Astrocyte (in vitro differentiated cells and primary cell): Measurements from ENCODE around the gene ZGPAT. TPM values are rescaled to one million over a fixed set of nuclear protein-coding genes. Genes with fewer than 3 reads are reported as not detected.

Experiments
- DNase-seq: peaks from one replicate; pipeline ENCODE4 v3.0.0-alpha.2; 2010; ENCODE audit warnings: low read depth
- FAIRE-seq: peaks from 2 replicates; lab custom pipeline; 2011; peaks lifted over from hg19 to GRCh38; lab: Jason Lieb, UNC
- H2AFZ ChIP-seq: 2 replicates; pipeline ENCODE4 v1.6.0; 2012; ENCODE audit warnings: low read depth, low read length, inconsistent platforms
- H3K27ac ChIP-seq: 2 replicates; pipeline ENCODE4 v1.5.1; 2011; ENCODE audit warnings: low read depth, low read length, inconsistent platforms
- H3K27me3 ChIP-seq: 2 replicates; pipeline ENCODE4 v1.6.0; 2011; ENCODE audit warnings: low read length, inconsistent platforms; ENCODE audit not compliant: insufficient read depth
- H3K36me3 ChIP-seq: 2 replicates; pipeline ENCODE4 v1.5.1; 2011; ENCODE audit warnings: low read length, inconsistent platforms; ENCODE audit not compliant: insufficient read depth
- H3K4me1 ChIP-seq: 2 replicates; pipeline ENCODE4 v1.5.1; 2011; ENCODE audit warnings: low read length, inconsistent platforms; ENCODE audit not compliant: insufficient read depth
- H3K4me2 ChIP-seq: 2 replicates; pipeline ENCODE4 v1.6.0; 2012; ENCODE audit warnings: low read length, inconsistent platforms
- H3K4me3 ChIP-seq: 2 replicates; pipeline ENCODE4 v1.5.1; 2011; ENCODE audit warnings: low read depth, mild to moderate bottlenecking, low read length, inconsistent platforms; ENCODE audit not compliant: insufficient read depth
- H3K79me2 ChIP-seq: 2 replicates; pipeline ENCODE4 v1.6.0; 2012; ENCODE audit warnings: mild to moderate bottlenecking, low read length, inconsistent platforms; ENCODE audit not compliant: insufficient read depth
- H3K9ac ChIP-seq: 2 replicates; pipeline ENCODE4 v1.6.0; 2012; ENCODE audit warnings: mild to moderate bottlenecking, low read length, inconsistent platforms
- H3K9me3 ChIP-seq: 2 replicates; pipeline ENCODE4 v1.5.1; 2012; ENCODE audit warnings: low read depth, mild to moderate bottlenecking, low read length, inconsistent platforms; ENCODE audit not compliant: insufficient read depth
- H4K20me1 ChIP-seq: 2 replicates; pipeline ENCODE4 v1.6.0; 2012; ENCODE audit warnings: low read length, inconsistent platforms; ENCODE audit not compliant: insufficient read depth
- H3K27ac Mint-ChIP-seq: one replicate; pipeline ENCODE4 v1.8.0; 2021; ENCODE audit warnings: mild to moderate bottlenecking, mixed read lengths; ENCODE audit not compliant: unreplicated experiment
- H3K27me3 Mint-ChIP-seq: one replicate; pipeline ENCODE4 v1.8.0; 2021; ENCODE audit warnings: low read depth, mixed read lengths; ENCODE audit not compliant: unreplicated experiment
- H3K36me3 Mint-ChIP-seq: one replicate; pipeline ENCODE4 v1.8.0; 2021; ENCODE audit warnings: low read depth, mixed read lengths; ENCODE audit not compliant: unreplicated experiment
- H3K4me1 Mint-ChIP-seq: one replicate; pipeline ENCODE4 v1.8.0; 2021; ENCODE audit warnings: low read depth, mixed read lengths; ENCODE audit not compliant: unreplicated experiment
- H3K4me3 Mint-ChIP-seq: one replicate; pipeline ENCODE4 v1.8.0; 2021; ENCODE audit warnings: mild to moderate bottlenecking, moderate library complexity, mixed read lengths; ENCODE audit not compliant: unreplicated experiment
- H3K9me3 Mint-ChIP-seq: one replicate; pipeline ENCODE4 v1.8.0; 2021; ENCODE audit warnings: mild to moderate bottlenecking, mixed read lengths; ENCODE audit not compliant: unreplicated experiment
- CTCF ChIP-seq: IDR thresholded peaks from 2 replicates; pipeline ENCODE4 v1.5.1; 2011; ENCODE audit warnings: low read depth, mild to moderate bottlenecking, inconsistent platforms, low read length, moderate library complexity; ENCODE audit not compliant: insufficient read depth
- EZH2 ChIP-seq: IDR thresholded peaks from 2 replicates; pipeline ENCODE4 v1.6.1; 2012; ENCODE audit warnings: mild to moderate bottlenecking, low read length, inconsistent platforms; ENCODE audit not compliant: insufficient read depth
- total RNA-seq: library from RNA; stranded (reverse); gene quantifications from 2 replicates; pipeline ENCODE4 v1.2.1, GENCODE V29; 2021

ZGPAT gene
- total RNA-seq, 1 donor from 2014 or later = 24.8 TPM

- peaks cover 30% of the 10 kb centered on the region for H3K4me1 ChIP-seq
- Mint-ChIP-seq H3K9me3 (peaks cover 2% of the 10 kb centered on the region), H3K4me3 (no peak overlapping the region), H3K4me1 (peaks cover 8% of the 10 kb centered on the region), H3K27me3 (no peaks in the 10 kb centered on the region), H3K36me3 (peaks cover 2% of the 10 kb centered on the region), H3K27ac (no peak overlapping the region)
- no peaks in the 10 kb centered on the region for H4K20me1 ChIP-seq
- no peaks in the 10 kb centered on the region for H3K79me2 ChIP-seq
- TF ChIP-seq EZH2 = no peak
- no peak for TF ChIP-seq CTCF
- H2AFZ ChIP-seq = no peak overlapping the region
- FAIRE-seq = no peak
- H3K4me3 ChIP-seq = no peak overlapping the region
- peak overlapping the region; percentile 50 for H3K9ac ChIP-seq
- H3K9me3 ChIP-seq = no peaks in the 10 kb centered on the region
- no peaks in the 10 kb centered on the region for H3K36me3 ChIP-seq
- no peak for DNase-seq
- H3K4me2 ChIP-seq = no peak overlapping the region
- peak overlapping the region; percentile 74 for H3K27ac ChIP-seq
- H3K27me3 ChIP-seq = no peaks in the 10 kb centered on the region
Observed at GRCh38 chr20:63687419-63688178, 20.2 kb upstream of the ZGPAT start.

GRCh38 chr20:63688228-63689045 lies 19.4 kb upstream of the ZGPAT start:
- peaks cover 3% of the 10 kb centered on the region for H3K36me3 Mint-ChIP-seq
- no peak for TF ChIP-seq CTCF
- TF ChIP-seq EZH2 = no peak
- Histone ChIP-seq H3K4me2 (no peak overlapping the region), H3K4me3 (no peak overlapping the region), H2AFZ (no peak overlapping the region), H4K20me1 (no peaks in the 10 kb centered on the region), H3K9ac (no peak overlapping the region), H3K9me3 (no peaks in the 10 kb centered on the region), H3K27ac (no peak overlapping the region), H3K36me3 (no peaks in the 10 kb centered on the region), H3K4me1 (peaks cover 22% of the 10 kb centered on the region), H3K79me2 (no peaks in the 10 kb centered on the region), H3K27me3 (no peaks in the 10 kb centered on the region)
- no peak overlapping the region for H3K27ac Mint-ChIP-seq
- no peaks in the 10 kb centered on the region for H3K27me3 Mint-ChIP-seq
- peaks cover 7% of the 10 kb centered on the region for H3K4me1 Mint-ChIP-seq
- DNase-seq (no peak), FAIRE-seq (no peak)
- H3K4me3 Mint-ChIP-seq = no peak overlapping the region
- peaks cover 2% of the 10 kb centered on the region for H3K9me3 Mint-ChIP-seq
